SU-DHL-6 (cell line): ENCODE results near the gene COA8.

ENCODE experiments used
- EZH2phosphoT487 ChIP-seq: fragments of 200-600 bp; sonication (generic), shearing (Covaris generic); conservative IDR thresholded peaks from 2 replicates; pipeline ENCODE4 v1.6.1; 2018; ENCODE audit warnings: mild to moderate bottlenecking, antibody characterized with exemption, low read length, moderate library complexity, mixed read lengths
- TF ChIP-seq, protein P1 (sequence below): fragments of 200-600 bp; sonication (generic); IDR thresholded peaks from one replicate; pipeline ENCODE4 v1.5.1; 2017; ENCODE audit warnings: antibody characterized with exemption, mild to moderate bottlenecking, low read length, moderate library complexity; ENCODE audit not compliant: insufficient read depth, poor library complexity, severe bottlenecking

DNA sequence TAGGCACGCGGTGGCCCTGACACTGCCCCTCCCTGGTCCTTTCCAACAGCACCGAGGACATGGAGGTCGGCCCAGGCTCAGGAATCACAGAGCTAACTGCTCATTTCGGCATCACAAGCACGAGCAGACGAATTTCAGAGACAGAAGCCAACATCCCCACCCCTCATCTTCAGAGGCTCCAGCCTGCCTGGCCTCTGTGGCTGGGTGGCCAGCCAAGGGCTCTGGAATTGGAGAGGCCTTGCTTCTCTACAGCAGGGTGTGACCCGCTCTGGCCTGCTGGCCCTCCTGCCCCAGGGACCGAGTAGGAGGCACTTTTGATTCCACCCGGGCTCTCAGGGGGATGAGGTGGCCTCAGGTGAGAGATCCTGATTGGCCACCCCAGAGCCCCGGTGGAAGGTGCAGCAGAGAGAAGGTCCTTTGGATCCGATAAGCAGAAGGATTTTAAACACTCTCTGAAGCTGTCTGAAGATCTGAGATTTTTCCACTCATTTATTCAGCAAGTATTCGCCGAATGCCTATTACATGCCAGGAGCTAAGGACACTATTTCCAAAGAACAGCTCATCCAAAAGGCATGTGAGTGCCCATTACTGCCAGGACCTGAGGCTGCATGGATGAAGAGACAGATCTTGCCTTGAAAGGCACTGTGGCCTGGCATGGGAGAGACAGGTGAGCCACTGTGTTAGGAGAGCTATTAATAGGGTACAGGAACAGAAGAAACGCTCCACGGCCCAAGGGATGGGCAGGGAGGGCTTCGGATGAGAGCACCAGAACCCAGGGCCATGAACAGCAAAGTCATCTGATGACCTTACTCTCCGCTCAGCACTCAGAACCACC lies 10.5 kb upstream of the COA8 start:
- TF ChIP-seq, protein P1, sequence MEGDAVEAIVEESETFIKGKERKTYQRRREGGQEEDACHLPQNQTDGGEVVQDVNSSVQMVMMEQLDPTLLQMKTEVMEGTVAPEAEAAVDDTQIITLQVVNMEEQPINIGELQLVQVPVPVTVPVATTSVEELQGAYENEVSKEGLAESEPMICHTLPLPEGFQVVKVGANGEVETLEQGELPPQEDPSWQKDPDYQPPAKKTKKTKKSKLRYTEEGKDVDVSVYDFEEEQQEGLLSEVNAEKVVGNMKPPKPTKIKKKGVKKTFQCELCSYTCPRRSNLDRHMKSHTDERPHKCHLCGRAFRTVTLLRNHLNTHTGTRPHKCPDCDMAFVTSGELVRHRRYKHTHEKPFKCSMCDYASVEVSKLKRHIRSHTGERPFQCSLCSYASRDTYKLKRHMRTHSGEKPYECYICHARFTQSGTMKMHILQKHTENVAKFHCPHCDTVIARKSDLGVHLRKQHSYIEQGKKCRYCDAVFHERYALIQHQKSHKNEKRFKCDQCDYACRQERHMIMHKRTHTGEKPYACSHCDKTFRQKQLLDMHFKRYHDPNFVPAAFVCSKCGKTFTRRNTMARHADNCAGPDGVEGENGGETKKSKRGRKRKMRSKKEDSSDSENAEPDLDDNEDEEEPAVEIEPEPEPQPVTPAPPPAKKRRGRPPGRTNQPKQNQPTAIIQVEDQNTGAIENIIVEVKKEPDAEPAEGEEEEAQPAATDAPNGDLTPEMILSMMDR, result no peak
- TF ChIP-seq EZH2phosphoT487, result no peak
